Coronary artery (tissue), 2 donors: ENCODE results near the gene F8.
A peak's percentile ranks its signal among the peaks of the same experiment; 100 is the strongest.
"Not testable (repeated sequence)": the region's sequence is repeated elsewhere in the genome, so short reads cannot be mapped to it uniquely, and the experiment has no call there.

Experiments
- DNase-seq: peaks from one replicate; pipeline ENCODE4 v3.0.0-alpha.2; 2017; ENCODE audit warnings: low spot score
- H3K27ac ChIP-seq, 2 donors: fragments of 200-600 bp; sonication (generic); one replicate each; pipeline ENCODE4 v1.5.1; 2016 to 2019
- H3K4me3 ChIP-seq: fragments of 200-600 bp; sonication (generic); 2 replicates; pipeline ENCODE4 v1.5.1; 2016; ENCODE audit warnings: mild to moderate bottlenecking, moderate library complexity
- TF ChIP-seq, protein P1 (sequence below): fragments of 200-600 bp; sonication (generic); IDR thresholded peaks from one replicate; pipeline ENCODE4 v1.5.1; 2019; ENCODE audit warnings: antibody characterized with exemption

Gene F8

DNA sequence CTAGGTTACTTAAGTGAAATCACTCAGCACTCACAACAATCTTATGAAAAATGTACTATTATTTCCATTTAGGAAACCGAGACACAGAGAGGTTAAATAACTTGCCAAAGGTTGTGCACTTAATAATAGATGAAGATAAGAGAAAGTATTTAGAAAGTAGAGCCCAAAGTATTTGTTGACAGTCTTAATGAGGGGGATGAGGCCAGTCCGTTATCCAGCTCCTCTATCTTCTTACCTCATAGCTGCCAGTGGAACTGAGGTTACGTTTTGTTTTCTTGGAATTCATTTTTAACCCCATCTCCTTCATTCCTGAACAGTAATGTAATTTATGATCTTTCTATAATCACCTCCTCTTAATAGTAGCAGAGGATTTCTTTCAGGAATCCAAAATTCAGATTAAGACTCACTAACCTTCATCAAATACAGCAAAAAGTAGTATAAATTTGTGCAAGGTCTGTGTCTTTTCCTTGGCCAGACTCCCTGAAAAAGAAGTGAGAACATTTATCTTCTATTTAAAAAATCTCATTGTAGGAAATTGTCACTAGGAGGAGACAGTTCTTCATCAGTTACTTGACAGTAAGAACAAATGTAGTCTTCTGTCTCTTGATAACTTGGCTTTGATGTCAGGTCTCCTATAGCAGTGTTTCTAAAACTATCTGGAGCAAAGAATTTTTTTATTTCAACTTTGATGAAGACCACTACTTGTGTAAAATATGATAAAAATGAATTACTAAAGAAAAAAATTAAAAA is 35.5 kb downstream of the F8 start:
- DNase-seq: no peak
- Histone ChIP-seq H3K27ac (no peak overlapping the region), H3K4me3 (no peak overlapping the region)
- TF ChIP-seq, protein P1, sequence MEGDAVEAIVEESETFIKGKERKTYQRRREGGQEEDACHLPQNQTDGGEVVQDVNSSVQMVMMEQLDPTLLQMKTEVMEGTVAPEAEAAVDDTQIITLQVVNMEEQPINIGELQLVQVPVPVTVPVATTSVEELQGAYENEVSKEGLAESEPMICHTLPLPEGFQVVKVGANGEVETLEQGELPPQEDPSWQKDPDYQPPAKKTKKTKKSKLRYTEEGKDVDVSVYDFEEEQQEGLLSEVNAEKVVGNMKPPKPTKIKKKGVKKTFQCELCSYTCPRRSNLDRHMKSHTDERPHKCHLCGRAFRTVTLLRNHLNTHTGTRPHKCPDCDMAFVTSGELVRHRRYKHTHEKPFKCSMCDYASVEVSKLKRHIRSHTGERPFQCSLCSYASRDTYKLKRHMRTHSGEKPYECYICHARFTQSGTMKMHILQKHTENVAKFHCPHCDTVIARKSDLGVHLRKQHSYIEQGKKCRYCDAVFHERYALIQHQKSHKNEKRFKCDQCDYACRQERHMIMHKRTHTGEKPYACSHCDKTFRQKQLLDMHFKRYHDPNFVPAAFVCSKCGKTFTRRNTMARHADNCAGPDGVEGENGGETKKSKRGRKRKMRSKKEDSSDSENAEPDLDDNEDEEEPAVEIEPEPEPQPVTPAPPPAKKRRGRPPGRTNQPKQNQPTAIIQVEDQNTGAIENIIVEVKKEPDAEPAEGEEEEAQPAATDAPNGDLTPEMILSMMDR: no peak

DNA sequence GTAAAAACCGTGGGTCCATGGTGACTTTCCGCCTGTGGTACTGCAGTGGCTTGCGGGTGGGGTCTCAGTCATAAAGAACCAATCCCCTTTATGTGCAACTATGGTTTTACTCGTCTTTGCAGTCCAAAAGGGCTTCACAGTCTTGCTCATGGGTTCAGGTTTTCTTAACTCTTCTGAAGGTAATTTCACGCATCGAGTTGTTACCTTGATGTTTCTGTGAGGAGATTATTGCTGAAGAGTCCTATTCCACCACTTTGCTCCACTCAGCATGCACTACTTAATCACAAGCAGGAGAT is 41.5 kb downstream of the F8 start:
- no peak for DNase-seq
- TF ChIP-seq, protein P1: no peak
- H3K27ac ChIP-seq: no peak overlapping the region
- peak overlapping the region; percentile 69 for H3K4me3 ChIP-seq

DNA sequence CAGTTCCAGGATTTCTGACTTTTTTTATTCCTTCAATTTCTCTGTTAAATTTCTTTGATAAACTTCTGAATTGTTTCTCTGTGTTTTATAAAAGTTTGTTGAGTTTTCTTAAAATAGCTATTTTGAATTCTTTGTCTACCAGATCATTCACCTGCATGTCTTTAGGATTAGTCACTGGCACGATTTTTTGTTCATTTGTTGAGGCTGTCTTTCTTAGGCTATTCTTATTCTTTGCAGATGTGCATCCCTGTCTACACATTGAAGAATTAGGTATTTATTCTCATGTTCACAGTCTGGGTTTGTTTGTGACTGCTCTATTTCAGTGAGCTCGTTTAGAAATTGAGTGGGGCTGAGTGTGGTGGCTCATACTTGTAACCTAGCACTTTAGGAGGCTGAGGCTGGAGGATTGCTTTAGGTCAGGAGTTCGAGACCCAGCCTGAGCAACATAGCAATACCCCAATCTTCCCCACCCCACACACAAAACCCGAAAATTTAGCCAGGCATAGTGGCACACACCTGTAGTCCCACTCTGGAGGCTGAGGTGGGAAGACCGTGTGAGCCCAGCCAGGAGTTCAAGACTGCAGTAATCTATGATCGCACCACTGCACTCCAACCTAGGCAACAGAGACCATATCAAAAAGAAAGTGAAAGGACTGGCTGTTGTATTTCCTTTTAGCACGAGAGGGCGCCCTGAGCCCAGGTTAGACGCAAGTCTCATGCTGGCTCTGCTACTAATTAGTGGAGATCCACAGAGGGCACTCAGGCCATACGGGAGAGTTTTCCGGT is 42.0 kb downstream of the F8 start:
- TF ChIP-seq, protein P1: peak; percentile 38
- H3K27ac ChIP-seq: no peak overlapping the region
- peak; percentile 75 for DNase-seq
- H3K4me3 ChIP-seq: peak overlapping the region; percentile 69

DNA sequence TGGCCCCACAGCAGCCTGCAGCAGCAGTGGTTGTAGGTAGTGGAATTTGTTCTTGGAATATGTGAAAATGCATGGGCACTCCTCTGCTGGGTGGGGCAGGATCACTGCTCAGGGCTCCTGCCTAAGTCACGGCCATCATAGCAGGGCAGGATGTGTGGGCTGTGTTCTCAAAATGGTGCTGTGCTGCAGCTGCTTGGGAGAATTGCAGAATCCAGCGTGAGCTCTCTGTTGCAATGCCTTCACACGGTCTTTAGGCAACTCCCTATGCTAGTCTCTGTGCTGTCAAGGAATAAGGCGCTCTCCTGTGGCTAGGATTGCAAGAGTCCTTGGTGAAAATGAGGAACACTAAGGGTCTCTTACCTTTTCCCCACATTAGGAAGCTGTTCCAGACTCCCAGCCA is 42.9 kb downstream of the F8 start:
- no peak for DNase-seq
- no peak overlapping the region for H3K27ac ChIP-seq
- TF ChIP-seq, protein P1: no peak

DNA sequence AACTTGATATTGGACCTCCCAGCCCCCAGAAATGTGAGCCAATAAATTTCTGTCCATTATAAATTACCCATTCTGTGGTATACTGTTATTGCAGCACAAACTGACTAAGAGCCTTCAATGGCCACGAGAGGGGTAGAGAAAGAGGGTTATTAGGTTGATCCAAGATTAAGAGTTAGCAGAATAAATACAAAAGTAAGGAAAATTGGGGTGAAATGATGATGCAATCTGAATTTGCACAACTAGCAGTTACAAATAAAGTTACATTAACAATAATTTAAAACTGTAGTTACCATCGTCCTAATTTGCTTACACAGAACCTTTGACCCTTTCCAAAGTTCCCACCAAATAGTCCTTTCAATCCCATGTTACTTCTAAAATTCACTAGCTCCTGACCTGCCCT is 54.2 kb downstream of the F8 start:
- Histone ChIP-seq H3K27ac (no peak overlapping the region), H3K4me3 (no peak overlapping the region)
- TF ChIP-seq, protein P1: no peak
- no peak for DNase-seq

More for the DNA sequence above, 42.9 kb downstream of the F8 start:
- H3K4me3 ChIP-seq: no peak overlapping the region

DNA sequence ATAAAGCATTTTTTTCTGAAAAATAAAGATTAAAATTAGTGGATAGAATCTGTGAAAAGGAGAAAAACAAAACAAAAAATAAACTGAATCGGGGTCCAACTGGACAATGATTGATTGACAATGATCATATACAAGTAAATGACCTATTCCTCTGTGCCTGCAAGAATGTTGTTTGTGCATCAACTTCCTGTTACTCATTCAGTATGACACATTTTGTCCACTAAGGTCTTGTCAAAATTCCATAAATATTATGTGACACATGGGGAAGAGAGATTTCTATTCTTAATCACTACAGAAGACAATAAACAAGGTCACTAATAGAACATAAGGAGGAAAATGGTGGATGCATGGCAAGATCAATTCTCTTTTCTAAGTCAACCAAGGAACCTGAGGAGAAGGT is 54.9 kb downstream of the F8 start:
- no peak for DNase-seq
- TF ChIP-seq, protein P1: no peak
- H3K4me3 ChIP-seq: no peak overlapping the region
- no peak overlapping the region for H3K27ac ChIP-seq

DNA sequence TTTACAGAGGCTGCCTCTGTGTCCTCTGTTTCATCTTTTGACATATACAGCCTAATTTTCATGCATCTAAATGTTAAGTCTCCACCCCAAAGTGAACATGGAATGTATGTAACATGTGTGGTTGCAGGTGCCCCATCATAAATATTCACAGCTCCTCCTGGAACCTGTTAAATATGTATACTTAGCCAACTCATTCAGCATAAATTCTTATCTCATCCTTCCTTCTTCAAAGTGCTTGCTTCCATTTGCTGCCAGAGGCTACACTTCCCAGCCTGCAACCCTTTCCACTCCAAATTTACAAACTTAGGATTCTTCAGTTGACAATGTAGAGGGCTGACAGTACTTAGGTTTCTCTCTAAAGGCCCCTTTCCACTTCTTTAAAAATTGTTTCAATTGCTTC is 60.6 kb downstream of the F8 start:
- Histone ChIP-seq H3K4me3 (no peak overlapping the region), H3K27ac (no peak overlapping the region)
- DNase-seq: no peak
- TF ChIP-seq, protein P1: no peak

DNA sequence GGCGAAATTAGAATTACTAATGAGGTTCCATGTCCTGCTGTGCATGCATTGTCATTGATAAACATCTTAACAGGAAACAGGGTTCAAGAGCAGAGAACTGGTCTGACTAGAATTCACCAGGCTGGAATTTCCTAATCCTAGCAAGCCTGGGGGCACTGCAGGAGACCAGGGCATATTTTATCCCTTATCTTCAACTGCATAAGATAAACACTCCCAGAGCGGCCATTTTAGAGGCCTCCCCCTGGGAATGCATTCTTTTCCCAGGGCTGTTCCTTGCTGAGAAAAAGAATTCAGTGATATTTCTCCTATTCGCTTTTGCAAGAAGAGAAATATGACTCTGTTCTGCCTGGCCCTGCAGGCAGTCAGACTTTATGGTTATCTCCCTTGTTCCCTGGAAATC is 66.7 kb downstream of the F8 start:
- not testable (repeated sequence) for H3K4me3 ChIP-seq, H3K27ac ChIP-seq, DNase-seq

DNA sequence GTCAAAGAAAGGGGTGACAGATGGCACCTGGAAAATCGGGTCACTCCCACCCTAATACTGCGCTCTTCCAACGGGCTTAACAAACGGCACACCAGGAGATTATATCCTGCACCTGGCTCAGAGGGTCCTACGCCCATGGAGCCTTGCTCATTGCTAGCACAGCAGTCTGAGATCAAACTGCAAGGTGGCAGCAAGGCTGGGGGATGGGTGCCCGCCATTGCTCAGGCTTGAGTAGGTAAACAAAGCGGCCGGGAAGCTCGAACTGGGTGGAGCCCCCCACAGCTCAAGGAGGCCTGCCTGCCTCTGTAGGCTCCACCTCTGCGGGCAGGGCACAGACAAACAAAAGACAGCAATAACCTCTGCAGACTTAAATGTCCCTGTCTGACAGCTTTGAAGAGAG is 83.3 kb downstream of the F8 start:
- H3K27ac ChIP-seq, H3K4me3 ChIP-seq, DNase-seq: not testable (repeated sequence)

DNA sequence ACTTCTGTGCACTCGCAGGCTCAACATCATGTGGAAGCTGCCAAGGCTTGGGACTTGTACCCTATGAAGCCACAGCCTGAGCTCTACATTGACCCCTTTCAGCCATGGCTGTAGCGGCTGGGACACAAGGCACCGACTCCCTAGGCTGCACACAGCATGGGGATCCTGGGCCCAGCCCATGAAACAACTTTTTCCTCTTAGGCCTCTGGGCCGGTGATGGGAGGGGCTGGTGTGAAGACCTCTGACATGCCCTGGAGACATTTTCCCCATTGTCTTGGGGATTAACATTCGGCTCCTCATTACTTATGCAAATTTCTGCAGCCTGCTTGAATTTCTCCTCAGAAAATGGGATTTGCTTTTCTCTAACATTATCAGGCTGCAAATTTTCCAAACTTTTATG is 97.8 kb downstream of the F8 start:
- not testable (repeated sequence) for H3K27ac ChIP-seq, H3K4me3 ChIP-seq

More for the DNA sequence above, 97.8 kb downstream of the F8 start:
- DNase-seq: not testable (repeated sequence)
